ENCODE data around the gene EPAS1. TPM values are rescaled to one million over a fixed set of nuclear protein-coding genes. Genes with fewer than 3 reads are reported as not detected.

EPAS1 gene
- total and polyA plus RNA-seq, 2 of the 13 experiments (the other 11 are each of a cell fraction or from before 2014, with no cell fraction given), result 47.1 to 182 TPM

DNA sequence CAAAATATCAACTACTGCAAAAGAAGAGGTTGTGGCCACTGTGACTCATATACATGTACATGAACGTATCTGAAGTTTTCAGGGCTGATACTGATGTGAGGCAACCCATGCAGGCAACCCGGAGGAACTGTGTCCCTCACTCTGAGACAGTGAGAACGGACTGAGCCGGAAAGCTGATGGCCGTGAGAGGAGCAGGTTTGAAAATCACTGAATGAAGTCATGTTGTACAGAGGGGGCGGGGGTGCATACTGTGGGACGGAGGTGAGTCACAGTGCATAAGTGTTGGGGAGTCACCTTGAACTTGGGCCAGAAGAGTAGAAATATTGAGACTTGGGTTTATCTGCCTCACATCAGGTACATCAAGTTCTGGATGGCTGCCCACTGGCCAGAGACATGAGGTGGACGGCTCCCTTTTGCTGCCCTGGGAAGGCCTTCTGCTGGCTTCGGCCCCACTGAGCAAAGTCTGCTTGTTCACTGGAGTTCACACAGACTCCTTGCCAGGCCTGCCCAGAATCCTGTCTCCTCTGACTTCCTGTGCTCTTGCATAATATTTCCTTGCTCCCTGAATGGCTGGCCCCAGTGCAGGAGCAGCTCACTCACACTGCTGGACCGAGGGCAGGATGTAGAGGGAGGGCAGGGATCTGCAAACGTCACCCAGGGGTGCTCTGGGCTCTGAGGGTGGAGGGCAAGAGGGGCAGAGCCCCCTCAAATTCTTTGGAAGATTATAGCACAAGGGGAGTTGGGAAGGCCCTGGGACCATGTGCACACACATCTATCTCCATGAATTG lies 18.1 kb downstream of the EPAS1 start (continued):
- no peak for TF ChIP-seq HDAC6 (IDR thresholded peaks at IDR 0.05; ENCODE audit: low read depth, low read length)
- peak; percentile 89 for TF ChIP-seq REPIN1 (CRISPR knock-in tag; IDR thresholded peaks at IDR 0.05; ENCODE audit: borderline replicate concordance, low read depth)
- peak; percentile 32; the same call in 1 of the 2 replicates for TF ChIP-seq ZNF709 (CRISPR knock-in tag; IDR thresholded peaks at IDR 0.05)
- TF ChIP-seq, protein P1, sequence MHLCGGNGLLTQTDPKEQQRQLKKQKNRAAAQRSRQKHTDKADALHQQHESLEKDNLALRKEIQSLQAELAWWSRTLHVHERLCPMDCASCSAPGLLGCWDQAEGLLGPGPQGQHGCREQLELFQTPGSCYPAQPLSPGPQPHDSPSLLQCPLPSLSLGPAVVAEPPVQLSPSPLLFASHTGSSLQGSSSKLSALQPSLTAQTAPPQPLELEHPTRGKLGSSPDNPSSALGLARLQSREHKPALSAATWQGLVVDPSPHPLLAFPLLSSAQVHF (CRISPR knock-in tag; IDR thresholded peaks at IDR 0.05), result peak; percentile 42; the same call in 1 of the 2 replicates
- TF ChIP-seq HOXA9 (CRISPR knock-in tag; IDR thresholded peaks at IDR 0.05; ENCODE audit: borderline replicate concordance), result peak; percentile 70
- TF ChIP-seq ZFP41 (CRISPR knock-in tag; IDR thresholded peaks at IDR 0.05; ENCODE audit: borderline replicate concordance), result no peak
- TF ChIP-seq, protein P2, sequence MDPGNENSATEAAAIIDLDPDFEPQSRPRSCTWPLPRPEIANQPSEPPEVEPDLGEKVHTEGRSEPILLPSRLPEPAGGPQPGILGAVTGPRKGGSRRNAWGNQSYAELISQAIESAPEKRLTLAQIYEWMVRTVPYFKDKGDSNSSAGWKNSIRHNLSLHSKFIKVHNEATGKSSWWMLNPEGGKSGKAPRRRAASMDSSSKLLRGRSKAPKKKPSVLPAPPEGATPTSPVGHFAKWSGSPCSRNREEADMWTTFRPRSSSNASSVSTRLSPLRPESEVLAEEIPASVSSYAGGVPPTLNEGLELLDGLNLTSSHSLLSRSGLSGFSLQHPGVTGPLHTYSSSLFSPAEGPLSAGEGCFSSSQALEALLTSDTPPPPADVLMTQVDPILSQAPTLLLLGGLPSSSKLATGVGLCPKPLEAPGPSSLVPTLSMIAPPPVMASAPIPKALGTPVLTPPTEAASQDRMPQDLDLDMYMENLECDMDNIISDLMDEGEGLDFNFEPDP (CRISPR knock-in tag; conservative IDR thresholded peaks at IDR 0.05), result no peak
- TF ChIP-seq HOXA5 (CRISPR knock-in tag; IDR thresholded peaks at IDR 0.05), result peak; percentile 92
- no peak for TF ChIP-seq ZNF30 (CRISPR knock-in tag; IDR thresholded peaks at IDR 0.05)
- no peak for TF ChIP-seq TAF15 (IDR thresholded peaks at IDR 0.05; ENCODE audit: low read depth, low read length, poor library complexity, severe bottlenecking)
- TF ChIP-seq USF2 (IDR thresholded peaks at IDR 0.05; ENCODE audit: low read depth, low read length), result no peak
- TF ChIP-seq USF2 (CRISPR knock-in tag; IDR thresholded peaks at IDR 0.05; ENCODE audit: borderline replicate concordance), result no peak
- TF ChIP-seq LCORL (IDR thresholded peaks at IDR 0.05), result peak; percentile 9; the same call in 1 of the 2 replicates
- peak; percentile 99 for TF ChIP-seq LCORL (CRISPR knock-in tag; IDR thresholded peaks at IDR 0.05)
- no peak for TF ChIP-seq NR3C1 (CRISPR knock-in tag; IDR thresholded peaks at IDR 0.05)
- 0 out of 2 replicates have a peak, but pooled peaks have one; percentile 79 for TF ChIP-seq ZNF713 (CRISPR knock-in tag; IDR thresholded peaks at IDR 0.05)
- TF ChIP-seq NONO (IDR thresholded peaks at IDR 0.05), result no peak
- peak; percentile 88 for TF ChIP-seq NONO (CRISPR knock-in tag; conservative IDR thresholded peaks at IDR 0.05)
- TF ChIP-seq, protein P3, sequence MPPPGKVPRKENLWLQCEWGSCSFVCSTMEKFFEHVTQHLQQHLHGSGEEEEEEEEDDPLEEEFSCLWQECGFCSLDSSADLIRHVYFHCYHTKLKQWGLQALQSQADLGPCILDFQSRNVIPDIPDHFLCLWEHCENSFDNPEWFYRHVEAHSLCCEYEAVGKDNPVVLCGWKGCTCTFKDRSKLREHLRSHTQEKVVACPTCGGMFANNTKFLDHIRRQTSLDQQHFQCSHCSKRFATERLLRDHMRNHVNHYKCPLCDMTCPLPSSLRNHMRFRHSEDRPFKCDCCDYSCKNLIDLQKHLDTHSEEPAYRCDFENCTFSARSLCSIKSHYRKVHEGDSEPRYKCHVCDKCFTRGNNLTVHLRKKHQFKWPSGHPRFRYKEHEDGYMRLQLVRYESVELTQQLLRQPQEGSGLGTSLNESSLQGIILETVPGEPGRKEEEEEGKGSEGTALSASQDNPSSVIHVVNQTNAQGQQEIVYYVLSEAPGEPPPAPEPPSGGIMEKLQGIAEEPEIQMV (CRISPR knock-in tag; IDR thresholded peaks at IDR 0.05; ENCODE audit: low read depth), result peak; percentile 57
- TF ChIP-seq ZNF782 (CRISPR knock-in tag; IDR thresholded peaks at IDR 0.05; ENCODE audit: borderline replicate concordance), result no peak
- no peak; the same call in 1 of the 2 replicates for TF ChIP-seq ZNF34 (CRISPR knock-in tag; IDR thresholded peaks at IDR 0.05; ENCODE audit: borderline replicate concordance)
- TF ChIP-seq ETV5 (CRISPR knock-in tag; IDR thresholded peaks at IDR 0.05; ENCODE audit: borderline replicate concordance), result peak; percentile 99
- no peak for TF ChIP-seq CBX2 (IDR thresholded peaks at IDR 0.05; ENCODE audit: low read depth, low read length)
- no peak for TF ChIP-seq CBX2 (CRISPR knock-in tag; IDR thresholded peaks at IDR 0.05; ENCODE audit: low read depth)
